ENCODE data around the gene HABP4. TPM values are rescaled to one million over a fixed set of nuclear protein-coding genes. Genes with fewer than 3 reads are reported as not detected.

HABP4 gene
- total and polyA plus RNA-seq, 2 experiments from 2014 or later = 41.0 to 69.6 TPM

GRCh38 chr9:96461336-96461735 lies 11.4 kb downstream of the HABP4 start:
- H3K27ac ChIP-seq = no peak overlapping the region
- H3K36me3 ChIP-seq = peaks cover 34% of the 10 kb centered on the region
- no peaks in the 10 kb centered on the region for H3K9me3 ChIP-seq (ENCODE audit: low read depth)
- no peak for TF ChIP-seq CTCF (IDR thresholded peaks at IDR 0.05; ENCODE audit: low read depth, low read length)
- DNase-seq (ENCODE audit: low read depth in 1 of 2, low spot score in 1 of 2) = no peak
- H3K4me1 ChIP-seq (ENCODE audit: low read depth) = peaks cover 5% of the 10 kb centered on the region
- H3K4me3 ChIP-seq = no peak overlapping the region
- H3K27me3 ChIP-seq = no peaks in the 10 kb centered on the region

- DNase-seq (ENCODE audit: low read depth in 1 of 2, low spot score in 1 of 2) = no peak
- H3K27me3 ChIP-seq = no peaks in the 10 kb centered on the region
- peaks cover 5% of the 10 kb centered on the region for H3K4me1 ChIP-seq (ENCODE audit: low read depth)
- H3K9me3 ChIP-seq (ENCODE audit: low read depth) = no peaks in the 10 kb centered on the region
- H3K4me3 ChIP-seq = no peak overlapping the region
- H3K27ac ChIP-seq = peak overlapping the region; percentile 84
- no peak for TF ChIP-seq CTCF (IDR thresholded peaks at IDR 0.05; ENCODE audit: low read depth, low read length)
- peaks cover 35% of the 10 kb centered on the region for H3K36me3 ChIP-seq
Observed at GRCh38 chr9:96462541-96462940, 12.6 kb downstream of the HABP4 start.

- TF ChIP-seq CTCF (IDR thresholded peaks at IDR 0.05; ENCODE audit: low read depth, low read length) = no peak
- Histone ChIP-seq H3K27me3 (no peaks in the 10 kb centered on the region), H3K4me1 (ENCODE audit: low read depth) (peaks cover 5% of the 10 kb centered on the region), H3K4me3 (no peak overlapping the region), H3K27ac (peak overlapping the region; percentile 84), H3K9me3 (ENCODE audit: low read depth) (no peaks in the 10 kb centered on the region), H3K36me3 (peaks cover 36% of the 10 kb centered on the region)
- DNase-seq (ENCODE audit: low read depth in 1 of 2, low spot score in 1 of 2) = no peak
Observed at GRCh38 chr9:96464426-96464825, 14.5 kb downstream of the HABP4 start.

- Histone ChIP-seq H3K27me3 (no peaks in the 10 kb centered on the region), H3K4me3 (no peak overlapping the region), H3K9me3 (ENCODE audit: low read depth) (no peaks in the 10 kb centered on the region), H3K27ac (no peak overlapping the region), H3K4me1 (ENCODE audit: low read depth) (peaks cover 5% of the 10 kb centered on the region), H3K36me3 (peaks cover 37% of the 10 kb centered on the region)
- no peak for DNase-seq (ENCODE audit: low read depth in 1 of 2, low spot score in 1 of 2)
- no peak for TF ChIP-seq CTCF (IDR thresholded peaks at IDR 0.05; ENCODE audit: low read depth, low read length)
Observed at GRCh38 chr9:96467784-96468183, 17.8 kb downstream of the HABP4 start.

- Histone ChIP-seq H3K9me3 (ENCODE audit: low read depth) (no peaks in the 10 kb centered on the region), H3K4me1 (ENCODE audit: low read depth) (peaks cover 10% of the 10 kb centered on the region), H3K4me3 (no peak overlapping the region), H3K27me3 (no peaks in the 10 kb centered on the region), H3K27ac (peak overlapping the region; percentile 83), H3K36me3 (peaks cover 21% of the 10 kb centered on the region)
- TF ChIP-seq CTCF (IDR thresholded peaks at IDR 0.05; ENCODE audit: low read depth, low read length) = no peak
- DNase-seq (ENCODE audit: low read depth in 1 of 2, low spot score in 1 of 2) = no peak
Observed at GRCh38 chr9:96476013-96476412, 26.0 kb downstream of the HABP4 start.

GRCh38 chr9:96476591-96476990 lies 26.6 kb downstream of the HABP4 start:
- peak in 1 of 2 donors; percentile 85 for DNase-seq (ENCODE audit: low read depth in 1 of 2, low spot score in 1 of 2)
- peaks cover 10% of the 10 kb centered on the region for H3K4me1 ChIP-seq (ENCODE audit: low read depth)
- TF ChIP-seq CTCF (IDR thresholded peaks at IDR 0.05; ENCODE audit: low read depth, low read length) = no peak
- no peaks in the 10 kb centered on the region for H3K27me3 ChIP-seq
- peak overlapping the region; percentile 83 for H3K27ac ChIP-seq
- H3K4me3 ChIP-seq = no peak overlapping the region
- H3K36me3 ChIP-seq = peaks cover 15% of the 10 kb centered on the region
- no peaks in the 10 kb centered on the region for H3K9me3 ChIP-seq (ENCODE audit: low read depth)
